Activated T-cell treated with anti-CD3 and anti-CD28 coated beads, Interleukin-2, amount 50 U/mL, for 72 hours (primary cell): Measurements from ENCODE around the gene ADCY5. TPM values are rescaled to one million over a fixed set of nuclear protein-coding genes. Genes with fewer than 3 reads are reported as not detected.

Source experiments
- ATAC-seq, 2 donors: fragments of 150-1000 bp; cut with Tn5 transposase; replicated peaks in 1 of 2; 2 replicates each; pipeline ENCODE4 v1.10.0; 2021; ENCODE audit warnings: moderate library complexity in 2 of 2, mild to moderate bottlenecking in 1 of 2
- DNase-seq, 2 donors: peaks; one replicate each; pipeline ENCODE4 v3.0.0; 2021 to 2022; ENCODE audit warnings: mixed read lengths in 1 of 2
- H3K27ac Mint-ChIP-seq: one replicate; pipeline ENCODE4 v1.8.0; 2022; ENCODE audit warnings: mild to moderate bottlenecking, moderate library complexity, mixed read lengths
- H3K27me3 Mint-ChIP-seq: one replicate; pipeline ENCODE4 v1.8.0; 2022; ENCODE audit warnings: low read depth, mixed read lengths
- H3K36me3 Mint-ChIP-seq, 2 donors: one replicate each; pipeline ENCODE4 v1.8.0; 2022; ENCODE audit warnings: mixed read lengths in 2 of 2, mild to moderate bottlenecking in 1 of 2; ENCODE audit not compliant: insufficient read depth in 2 of 2
- H3K4me1 Mint-ChIP-seq: one replicate; pipeline ENCODE4 v1.8.0; 2022; ENCODE audit warnings: low read depth, mixed read lengths
- H3K4me3 Mint-ChIP-seq, 2 donors: one replicate each; pipeline ENCODE4 v1.8.0; 2022; ENCODE audit warnings: mild to moderate bottlenecking in 2 of 2, mixed read lengths in 2 of 2, moderate library complexity in 2 of 2
- H3K9me3 Mint-ChIP-seq, 2 donors: one replicate each; pipeline ENCODE4 v1.8.0; 2022; ENCODE audit warnings: mixed read lengths in 2 of 2
- total RNA-seq, 2 donors: library from RNA; stranded (reverse); gene quantifications; one replicate each; pipeline ENCODE4 v1.2.3, GENCODE V29; 2022

ADCY5 gene
- total RNA-seq, 2 donors from 2014 or later, result not detected

DNA sequence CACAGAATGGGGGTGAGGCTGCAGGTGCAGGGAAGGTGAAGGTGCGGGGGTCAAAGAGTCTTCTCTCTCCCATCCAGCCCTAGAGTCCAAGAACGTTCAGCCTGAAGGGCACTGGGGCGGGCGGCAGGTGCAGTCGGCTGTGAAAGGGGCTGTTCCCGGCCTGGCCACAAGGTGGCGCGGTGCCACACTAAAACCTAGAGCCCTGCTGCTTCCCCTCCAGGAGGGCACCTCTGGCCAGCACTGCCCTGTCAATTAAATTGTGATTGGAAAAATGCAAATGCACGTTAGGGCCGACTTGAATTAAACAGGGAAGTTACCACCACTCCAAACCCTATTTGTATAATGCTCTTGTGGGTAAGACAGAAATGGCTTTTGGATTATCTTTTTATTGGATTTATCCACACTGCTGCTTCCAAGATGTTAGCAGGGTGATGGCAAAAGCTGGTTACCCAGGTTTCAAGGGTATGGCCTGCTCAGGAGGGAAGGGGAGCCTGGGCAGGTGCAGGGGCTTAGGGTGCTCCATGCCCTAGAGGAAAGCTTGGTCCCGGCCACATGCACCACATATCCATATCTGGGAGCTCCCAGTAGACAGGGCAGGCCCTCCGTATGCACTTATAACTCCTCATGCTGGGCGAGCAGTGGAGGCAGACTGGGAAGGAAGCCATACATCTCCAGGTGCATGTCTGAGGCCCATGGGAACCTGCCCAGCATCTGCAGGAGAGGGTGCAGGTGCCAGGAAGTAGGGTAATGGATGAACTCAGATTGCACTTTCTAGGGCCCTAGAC is 119.8 kb downstream of the ADCY5 start:
- Mint-ChIP-seq H3K9me3 (no peaks in the 10 kb centered on the region), H3K27ac (no peak overlapping the region), H3K27me3 (no peaks in the 10 kb centered on the region), H3K4me3 (no peak overlapping the region), H3K36me3 (no peaks in the 10 kb centered on the region), H3K4me1 (no peaks in the 10 kb centered on the region)
- ATAC-seq, result peak; percentile 73 to 79
- peak; percentile 70 to 82 for DNase-seq

DNA sequence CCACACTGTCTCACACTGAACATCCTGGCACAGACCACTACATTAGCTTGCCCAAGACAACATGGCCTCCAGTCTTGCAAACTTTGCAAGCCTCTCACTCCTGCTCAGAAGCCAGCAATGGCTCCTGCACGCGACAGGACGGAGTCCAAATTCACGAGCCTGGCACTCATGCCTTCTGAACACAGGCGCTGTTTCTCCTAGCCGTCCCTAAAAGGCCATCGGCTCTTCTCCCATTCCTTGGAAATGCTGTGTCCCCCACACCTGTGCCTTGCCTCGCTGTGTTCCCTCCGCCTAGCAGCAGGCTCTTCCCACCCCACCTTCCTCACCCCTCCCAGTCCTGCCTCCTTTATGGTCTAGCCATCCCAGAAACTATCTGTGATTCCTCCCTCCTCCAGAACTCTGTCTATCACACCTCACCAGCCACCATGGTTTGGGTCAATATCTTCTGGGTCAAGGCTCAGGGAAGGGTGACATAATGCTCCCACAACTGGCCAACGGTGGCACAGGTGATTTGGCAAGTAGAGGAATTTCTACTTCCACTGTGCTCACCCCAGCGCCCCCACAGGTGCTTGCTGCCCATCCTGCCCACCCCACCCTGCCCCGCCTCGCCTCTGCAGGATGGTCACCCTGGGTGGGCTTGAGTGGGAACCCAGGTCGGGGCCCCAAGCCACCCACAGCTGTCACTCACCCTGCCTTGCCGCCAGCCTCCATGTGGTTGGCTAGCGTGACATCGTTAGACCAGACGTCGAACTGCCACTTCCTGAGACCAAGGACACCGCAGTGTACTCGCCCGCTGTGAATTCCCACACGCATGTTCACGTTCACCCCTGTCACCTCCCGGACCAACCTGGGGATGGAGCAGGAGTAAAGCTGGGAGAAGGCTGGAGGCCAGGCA is 120.7 kb downstream of the ADCY5 start:
- ATAC-seq, result peak in 1 of 2 donors; percentile 22

DNA sequence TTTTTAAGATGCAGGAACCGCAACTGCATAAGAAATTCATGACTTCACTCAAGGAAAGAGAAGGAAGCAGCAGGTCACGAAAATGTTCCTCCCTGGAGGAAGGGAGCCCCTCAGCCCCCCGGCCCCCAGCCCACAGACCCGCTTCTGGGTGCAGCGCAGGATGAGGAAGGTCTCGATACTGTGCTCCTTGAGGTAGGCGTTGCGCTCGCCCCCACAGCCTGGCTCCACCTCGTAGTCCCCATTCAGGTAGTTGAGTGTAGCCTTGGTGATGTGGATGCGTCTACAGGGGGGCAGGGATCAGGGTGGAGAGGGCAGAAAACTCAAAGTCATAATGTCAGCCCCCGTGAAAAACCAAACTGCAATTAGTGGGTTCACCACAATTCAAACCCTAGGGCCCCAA is 121.4 kb downstream of the ADCY5 start:
- H3K27me3 Mint-ChIP-seq, result no peaks in the 10 kb centered on the region
- no peak overlapping the region for H3K27ac Mint-ChIP-seq
- ATAC-seq, result no peak
- H3K4me1 Mint-ChIP-seq, result no peaks in the 10 kb centered on the region
- H3K4me3 Mint-ChIP-seq, result no peak overlapping the region
- H3K36me3 Mint-ChIP-seq, result no peaks in the 10 kb centered on the region
- H3K9me3 Mint-ChIP-seq, result no peaks in the 10 kb centered on the region
- DNase-seq, result no peak

More for the DNA sequence above, 120.7 kb downstream of the ADCY5 start:
- DNase-seq, result no peak
- Mint-ChIP-seq H3K4me3 (no peak overlapping the region), H3K27me3 (no peaks in the 10 kb centered on the region), H3K36me3 (no peaks in the 10 kb centered on the region), H3K9me3 (no peaks in the 10 kb centered on the region), H3K27ac (no peak overlapping the region), H3K4me1 (no peaks in the 10 kb centered on the region)

DNA sequence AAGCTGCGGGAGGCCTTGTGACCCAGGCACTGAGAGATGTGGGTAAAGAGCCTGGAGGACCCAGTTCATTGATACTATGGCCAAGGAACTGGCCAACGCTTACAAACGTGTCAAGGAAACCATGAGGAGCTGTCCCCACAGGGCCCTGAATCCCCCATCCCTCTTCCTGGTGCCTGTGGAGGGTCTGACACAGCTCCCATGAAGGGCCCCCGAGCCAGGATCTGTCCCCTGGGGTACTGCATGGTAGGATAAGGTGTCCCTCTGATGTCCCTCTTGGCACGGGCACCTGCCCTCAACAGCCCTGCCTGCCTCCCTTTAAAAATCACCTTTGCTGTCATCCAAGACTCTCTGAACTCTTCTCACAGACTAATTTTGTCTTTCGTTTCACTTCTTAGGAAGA is 122.4 kb downstream of the ADCY5 start:
- DNase-seq (no peak), ATAC-seq (no peak)
- H3K4me3 Mint-ChIP-seq, result no peak overlapping the region
- no peaks in the 10 kb centered on the region for H3K9me3 Mint-ChIP-seq
- H3K27ac Mint-ChIP-seq, result no peak overlapping the region
- H3K27me3 Mint-ChIP-seq, result no peaks in the 10 kb centered on the region
- H3K36me3 Mint-ChIP-seq, result no peaks in the 10 kb centered on the region
- H3K4me1 Mint-ChIP-seq, result no peaks in the 10 kb centered on the region

- DNase-seq (no peak), ATAC-seq (no peak)
- no peaks in the 10 kb centered on the region for H3K9me3 Mint-ChIP-seq
- no peak overlapping the region for H3K4me3 Mint-ChIP-seq
- H3K4me1 Mint-ChIP-seq, result no peaks in the 10 kb centered on the region
- no peak overlapping the region for H3K27ac Mint-ChIP-seq
- no peaks in the 10 kb centered on the region for H3K36me3 Mint-ChIP-seq
- H3K27me3 Mint-ChIP-seq, result peaks cover 4% of the 10 kb centered on the region
These were observed 123.1 kb downstream of the ADCY5 start for GRCh38 chr3:123325766-123326256.

DNA sequence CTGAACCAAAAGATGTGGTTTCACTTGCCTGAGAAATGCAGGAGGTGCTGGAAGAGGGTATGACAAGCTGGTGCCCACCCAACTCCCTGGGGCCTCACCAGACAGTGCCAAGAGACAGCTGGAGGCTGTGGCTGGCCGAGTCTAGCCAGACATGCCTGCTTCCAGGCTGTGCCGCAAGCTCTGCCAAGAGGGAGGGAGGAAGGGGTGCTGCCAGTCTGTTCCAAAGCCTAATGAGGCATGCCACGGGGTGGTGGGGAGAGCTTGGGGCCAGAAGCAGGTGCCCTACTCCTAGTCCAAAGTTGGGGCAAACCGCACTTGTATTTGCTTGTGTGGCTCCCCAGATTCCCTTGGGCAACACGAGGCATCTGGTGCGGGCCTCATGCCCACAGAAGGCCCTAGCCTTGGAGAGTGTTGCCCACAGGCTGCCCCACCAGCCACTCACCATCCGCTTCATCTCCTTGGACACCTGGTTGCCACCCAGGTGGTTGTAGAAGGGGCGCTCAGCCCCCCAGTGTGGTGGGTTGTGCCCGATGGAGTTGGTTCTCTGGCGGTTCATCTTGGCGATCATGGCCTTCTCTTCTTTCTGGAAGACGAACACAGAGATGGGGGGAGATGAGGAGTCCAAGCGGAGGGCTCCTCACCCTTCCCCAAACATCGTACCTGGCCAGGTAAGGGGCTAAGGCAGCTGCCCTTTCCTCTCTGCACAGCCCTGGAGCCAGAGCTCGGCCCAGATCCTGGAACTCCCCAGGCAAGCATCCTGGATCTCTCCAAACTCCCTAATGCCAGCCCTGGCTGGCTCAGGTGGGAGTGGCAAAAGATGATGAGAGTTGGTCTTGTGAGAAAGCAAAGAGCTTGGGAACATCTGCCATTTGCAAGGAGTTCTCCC is 123.8 kb downstream of the ADCY5 start:
- no peak overlapping the region for H3K4me3 Mint-ChIP-seq
- H3K27ac Mint-ChIP-seq, result no peak overlapping the region
- H3K4me1 Mint-ChIP-seq, result no peaks in the 10 kb centered on the region
- H3K9me3 Mint-ChIP-seq, result no peaks in the 10 kb centered on the region
- peaks cover 8% of the 10 kb centered on the region for H3K27me3 Mint-ChIP-seq
- ATAC-seq, result no peak
- DNase-seq, result no peak
- no peaks in the 10 kb centered on the region for H3K36me3 Mint-ChIP-seq

DNA sequence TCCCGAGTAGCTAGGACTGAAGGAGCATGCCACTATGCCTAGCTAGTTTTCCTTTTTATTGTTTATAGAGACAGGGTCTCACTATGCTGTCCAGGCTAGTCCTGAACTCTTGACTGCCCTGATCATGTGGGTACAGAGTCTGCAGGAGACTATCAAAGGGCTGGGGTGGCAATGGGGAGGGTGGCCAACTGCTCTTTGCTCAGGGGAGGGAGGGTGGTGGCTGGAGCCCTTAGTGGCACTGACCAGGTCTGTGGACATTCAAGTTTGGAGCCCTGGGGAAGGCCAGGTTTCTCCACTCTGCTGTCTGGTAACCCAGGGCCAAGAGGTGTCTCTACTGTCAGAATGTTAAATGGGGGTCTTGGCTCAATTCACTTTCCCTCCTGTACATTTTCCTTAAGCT is 125.1 kb downstream of the ADCY5 start:
- Mint-ChIP-seq H3K27ac (no peak overlapping the region), H3K36me3 (no peaks in the 10 kb centered on the region), H3K9me3 (no peaks in the 10 kb centered on the region), H3K4me3 (no peak overlapping the region), H3K4me1 (no peaks in the 10 kb centered on the region), H3K27me3 (peaks cover 8% of the 10 kb centered on the region)
- DNase-seq (no peak), ATAC-seq (no peak)

GRCh38 chr3:123322866-123323265 is 126.0 kb downstream of the ADCY5 start:
- Mint-ChIP-seq H3K4me1 (no peaks in the 10 kb centered on the region), H3K27me3 (peaks cover 8% of the 10 kb centered on the region), H3K36me3 (no peaks in the 10 kb centered on the region), H3K4me3 (no peak overlapping the region), H3K27ac (no peak overlapping the region), H3K9me3 (no peaks in the 10 kb centered on the region)
- ATAC-seq (no peak), DNase-seq (no peak)

DNA sequence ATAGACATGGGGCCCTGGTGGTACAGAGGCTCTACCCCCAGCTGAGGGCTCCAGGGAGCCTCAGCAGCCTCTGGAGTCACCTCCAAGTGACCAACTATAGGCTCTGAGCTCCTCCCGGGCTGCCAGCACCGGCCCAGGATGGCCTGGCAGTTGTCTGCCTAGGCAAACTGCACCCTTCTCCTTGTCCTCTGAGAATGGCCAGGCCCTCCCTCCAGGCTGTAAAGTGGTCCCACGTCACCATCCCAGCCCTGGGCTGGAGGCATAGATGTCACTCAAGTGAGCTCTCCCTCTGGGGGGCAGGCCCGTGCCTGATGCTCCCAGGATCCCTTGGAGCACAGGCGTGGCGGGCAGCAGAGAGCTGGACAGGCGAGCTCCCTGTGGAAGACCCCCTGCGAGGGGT is 127.1 kb downstream of the ADCY5 start:
- H3K36me3 Mint-ChIP-seq, result no peaks in the 10 kb centered on the region
- no peak overlapping the region for H3K4me3 Mint-ChIP-seq
- peaks cover 8% of the 10 kb centered on the region for H3K27me3 Mint-ChIP-seq
- H3K9me3 Mint-ChIP-seq, result no peaks in the 10 kb centered on the region
- H3K27ac Mint-ChIP-seq, result no peak overlapping the region
- no peaks in the 10 kb centered on the region for H3K4me1 Mint-ChIP-seq
- ATAC-seq (no peak), DNase-seq (no peak)

GRCh38 chr3:123320221-123320620 is 128.7 kb downstream of the ADCY5 start:
- Mint-ChIP-seq H3K4me1 (no peaks in the 10 kb centered on the region), H3K9me3 (no peaks in the 10 kb centered on the region), H3K36me3 (no peaks in the 10 kb centered on the region), H3K27me3 (peaks cover 8% of the 10 kb centered on the region), H3K27ac (no peak overlapping the region), H3K4me3 (no peak overlapping the region)
- ATAC-seq (no peak), DNase-seq (no peak)

GRCh38 chr3:123319760-123320159 is 129.1 kb downstream of the ADCY5 start:
- no peaks in the 10 kb centered on the region for H3K4me1 Mint-ChIP-seq
- no peak for DNase-seq
- no peak overlapping the region for H3K27ac Mint-ChIP-seq
- no peaks in the 10 kb centered on the region for H3K9me3 Mint-ChIP-seq
- H3K4me3 Mint-ChIP-seq, result no peak overlapping the region
- H3K36me3 Mint-ChIP-seq, result no peaks in the 10 kb centered on the region
- peaks cover 8% of the 10 kb centered on the region for H3K27me3 Mint-ChIP-seq
- ATAC-seq, result no peak

DNA sequence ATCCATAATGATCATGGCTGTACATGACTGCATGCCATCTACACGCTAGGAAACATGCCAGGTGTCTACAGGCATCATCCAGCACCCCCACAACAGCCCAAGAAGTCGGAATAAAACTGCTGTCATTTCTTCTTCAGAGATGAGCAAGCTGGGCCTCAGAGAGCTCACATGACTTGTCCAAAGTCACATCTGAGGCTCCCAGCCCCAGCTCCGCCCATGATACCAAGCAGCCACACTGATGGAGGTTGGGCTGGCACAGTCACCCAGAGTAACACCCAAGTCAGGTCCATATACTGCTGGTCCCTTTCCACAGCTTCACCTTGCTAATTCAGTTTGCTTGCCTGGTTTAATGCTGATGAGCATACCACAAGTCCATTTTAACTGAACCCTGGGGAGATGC is 130.5 kb downstream of the ADCY5 start:
- Mint-ChIP-seq H3K4me1 (no peaks in the 10 kb centered on the region), H3K27me3 (peaks cover 8% of the 10 kb centered on the region), H3K36me3 (no peaks in the 10 kb centered on the region), H3K27ac (no peak overlapping the region), H3K9me3 (no peaks in the 10 kb centered on the region), H3K4me3 (no peak overlapping the region)
- ATAC-seq (peak; percentile 20 to 53), DNase-seq (no peak)

DNA sequence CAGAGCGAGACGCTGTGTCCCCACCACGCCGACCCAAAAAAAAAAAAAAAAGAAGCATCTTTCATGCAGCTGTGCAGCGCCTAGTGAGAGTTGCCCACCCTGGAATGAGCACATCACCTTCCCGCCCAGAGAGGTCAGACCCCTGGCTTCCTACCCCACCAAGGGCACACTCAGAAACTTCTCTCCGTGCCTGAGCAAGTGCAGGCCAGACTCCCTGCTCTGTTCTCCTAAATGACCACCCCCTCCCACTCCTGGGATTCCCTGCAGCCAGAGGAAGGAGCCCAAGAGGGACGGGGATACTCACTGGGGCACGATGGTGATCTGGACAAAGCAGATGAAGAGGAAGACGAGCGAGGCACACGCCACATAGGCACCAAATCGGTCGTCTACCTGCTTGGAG is 131.2 kb downstream of the ADCY5 start:
- DNase-seq, result no peak
- Mint-ChIP-seq H3K4me1 (no peaks in the 10 kb centered on the region), H3K9me3 (no peaks in the 10 kb centered on the region), H3K4me3 (no peak overlapping the region), H3K36me3 (no peaks in the 10 kb centered on the region), H3K27ac (no peak overlapping the region), H3K27me3 (peaks cover 8% of the 10 kb centered on the region)
- no peak for ATAC-seq
